ENCODE measurements around the gene PLA2G4A.

DNA sequence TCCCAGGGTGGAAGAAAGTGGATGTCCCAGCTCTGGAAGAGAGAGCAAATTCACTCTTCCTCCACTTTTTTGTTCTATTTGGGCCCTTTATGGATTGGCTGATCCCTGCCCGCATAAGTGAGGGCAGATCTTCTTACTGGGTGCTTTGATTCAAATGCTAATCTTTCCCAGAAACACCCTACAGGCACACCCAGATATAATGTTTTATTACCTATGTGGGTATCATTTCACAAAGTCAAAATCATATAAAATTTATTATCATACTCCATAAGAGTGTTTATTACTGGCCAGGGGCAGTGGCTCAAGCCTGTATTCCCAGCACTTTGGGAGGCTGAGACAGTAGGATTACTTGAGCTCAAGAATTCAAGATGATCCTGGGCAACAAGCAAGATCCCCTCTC, 16.9 kb upstream of the PLA2G4A start:
- TF ChIP-seq, protein P1, sequence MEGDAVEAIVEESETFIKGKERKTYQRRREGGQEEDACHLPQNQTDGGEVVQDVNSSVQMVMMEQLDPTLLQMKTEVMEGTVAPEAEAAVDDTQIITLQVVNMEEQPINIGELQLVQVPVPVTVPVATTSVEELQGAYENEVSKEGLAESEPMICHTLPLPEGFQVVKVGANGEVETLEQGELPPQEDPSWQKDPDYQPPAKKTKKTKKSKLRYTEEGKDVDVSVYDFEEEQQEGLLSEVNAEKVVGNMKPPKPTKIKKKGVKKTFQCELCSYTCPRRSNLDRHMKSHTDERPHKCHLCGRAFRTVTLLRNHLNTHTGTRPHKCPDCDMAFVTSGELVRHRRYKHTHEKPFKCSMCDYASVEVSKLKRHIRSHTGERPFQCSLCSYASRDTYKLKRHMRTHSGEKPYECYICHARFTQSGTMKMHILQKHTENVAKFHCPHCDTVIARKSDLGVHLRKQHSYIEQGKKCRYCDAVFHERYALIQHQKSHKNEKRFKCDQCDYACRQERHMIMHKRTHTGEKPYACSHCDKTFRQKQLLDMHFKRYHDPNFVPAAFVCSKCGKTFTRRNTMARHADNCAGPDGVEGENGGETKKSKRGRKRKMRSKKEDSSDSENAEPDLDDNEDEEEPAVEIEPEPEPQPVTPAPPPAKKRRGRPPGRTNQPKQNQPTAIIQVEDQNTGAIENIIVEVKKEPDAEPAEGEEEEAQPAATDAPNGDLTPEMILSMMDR (conservative IDR thresholded peaks at IDR 0.05; ENCODE audit: low read length): no peak
- no peak for TF ChIP-seq EZH2phosphoT487 (IDR thresholded peaks at IDR 0.05; ENCODE audit: borderline replicate concordance)

Data from Loucy (cell line).